Endothelial cell of umbilical vein (primary cell): ENCODE measurements around the gene HOXD10. TPM values are rescaled to one million over a fixed set of nuclear protein-coding genes. Genes with fewer than 3 reads are reported as not detected.

Experiments
- BruUV-seq: library from RNA; stranded (reverse); fragments of 400-500 nt; replicated peaks from 2 replicates; lab custom pipeline; 2021; lab: Mats Ljungman, UMichigan
- CTCF ChIA-PET: fragments of 300-600, 350-600 bp; sonication (Branson Sonifier 250); formaldehyde crosslinking; loops from one replicate; lab custom pipeline; 2021; ENCODE audit warnings: antibody characterized with exemption, inconsistent platforms; lab: Charles Lee
- POLR2A ChIA-PET: fragments of 300-600, 350-600 bp; sonication (Branson Sonifier 250); formaldehyde crosslinking; loops from one replicate; lab custom pipeline; 2021; ENCODE audit warnings: antibody characterized with exemption, inconsistent platforms; lab: Charles Lee
- DNase-seq: peaks from one replicate; pipeline ENCODE4 v3.0.0-alpha.2; 2011; ENCODE audit warnings: low read depth, low spot score
- FAIRE-seq: peaks from 2 replicates; lab custom pipeline; 2011; peaks lifted over from hg19 to GRCh38; lab: Jason Lieb, UNC
- H2AFZ ChIP-seq: 2 replicates; pipeline ENCODE4 v1.6.0; 2012; ENCODE audit warnings: low read depth, low read length, control low read depth, inconsistent platforms
- H3K27ac ChIP-seq: 2 replicates; pipeline ENCODE4 v1.5.1; 2011; ENCODE audit warnings: low read depth, mild to moderate bottlenecking, control low read depth, low read length, moderate library complexity; ENCODE audit not compliant: insufficient read depth
- H3K27me3 ChIP-seq, 2 experiments: 2 replicates each; pipeline versions ENCODE4 v1.6.0 to v1.6.1; 2011; ENCODE audit warnings: low read length in 2 of 2, mixed read lengths in 1 of 2; ENCODE audit not compliant: control insufficient read depth in 2 of 2, insufficient read depth in 2 of 2
- H3K36me3 ChIP-seq, 2 experiments: 2 replicates in 1 of 2; 3 replicates in 1 of 2; pipeline ENCODE4 v1.5.1; 2011; ENCODE audit warnings: low read length in 2 of 2, mild to moderate bottlenecking in 1 of 2, moderate library complexity in 1 of 2; ENCODE audit not compliant: control insufficient read depth in 2 of 2, insufficient read depth in 2 of 2; ENCODE audit errors: extremely low read depth in 1 of 2
- H3K4me1 ChIP-seq: 3 replicates; pipeline ENCODE4 v1.5.1; 2011; ENCODE audit warnings: mild to moderate bottlenecking, low read length; ENCODE audit not compliant: control insufficient read depth, insufficient read depth; ENCODE audit errors: extremely low read depth
- H3K4me2 ChIP-seq: 2 replicates; pipeline ENCODE4 v1.6.1; 2011; ENCODE audit warnings: low read length, control low read depth, mixed read lengths; ENCODE audit not compliant: insufficient read depth
- H3K4me3 ChIP-seq, 3 experiments: fragments of 200-600 bp in 1 of 3; sonication (generic), shearing (Covaris generic) in 1 of 3; replicated peaks in 1 of 3; 2 replicates each; pipeline ENCODE4 v1.5.1; 2011 to 2016; ENCODE audit warnings: control low read depth in 3 of 3, low read length in 3 of 3, mild to moderate bottlenecking in 2 of 3, inconsistent platforms in 1 of 3, low read depth in 1 of 3, moderate library complexity in 1 of 3; ENCODE audit not compliant: insufficient read depth in 1 of 3
- H3K79me2 ChIP-seq: 2 replicates; pipeline ENCODE4 v1.6.0; 2012; ENCODE audit warnings: low read length, inconsistent platforms; ENCODE audit not compliant: control insufficient read depth, insufficient read depth
- H3K9ac ChIP-seq: replicated peaks from 2 replicates; pipeline ENCODE3; 2011; ENCODE audit warnings: low read length, control low read depth; ENCODE audit not compliant: insufficient read depth; ENCODE audit errors: extremely low read depth
- H3K9me1 ChIP-seq: replicated peaks from 3 replicates; pipeline ENCODE4 v1.6.0; 2011; ENCODE audit warnings: mild to moderate bottlenecking, low read length; ENCODE audit not compliant: control insufficient read depth, insufficient read depth; ENCODE audit errors: extremely low read depth
- H3K9me3 ChIP-seq: replicated peaks from 2 replicates; pipeline ENCODE4 v1.5.1; 2012; ENCODE audit warnings: low read length, inconsistent platforms; ENCODE audit not compliant: control insufficient read depth, insufficient read depth
- H4K20me1 ChIP-seq: replicated peaks from 2 replicates; pipeline ENCODE3; 2011; ENCODE audit warnings: mild to moderate bottlenecking, low read length; ENCODE audit not compliant: control insufficient read depth, insufficient read depth; ENCODE audit errors: extremely low read depth
- EZH2 ChIP-seq: IDR thresholded peaks from 2 replicates; pipeline ENCODE4 v1.6.1; 2012; ENCODE audit warnings: borderline replicate concordance, low read depth, mild to moderate bottlenecking, moderate library complexity, low read length, inconsistent platforms; ENCODE audit not compliant: severe bottlenecking
- FOS ChIP-seq: IDR thresholded peaks from 2 replicates; pipeline ENCODE4 v1.6.1; 2011; ENCODE audit warnings: mild to moderate bottlenecking, low read length, moderate library complexity, borderline replicate concordance; ENCODE audit not compliant: insufficient read depth
- GATA2 ChIP-seq: IDR thresholded peaks from 2 replicates; pipeline ENCODE4 v1.7.0; 2011; ENCODE audit warnings: low read depth, mild to moderate bottlenecking, moderate library complexity, mixed read lengths, low read length; ENCODE audit not compliant: insufficient read length, insufficient read depth
- JUN ChIP-seq: IDR thresholded peaks from 2 replicates; pipeline ENCODE4 v1.6.1; 2011; ENCODE audit warnings: borderline replicate concordance, low read depth; ENCODE audit not compliant: insufficient read length, insufficient read depth
- MYC ChIP-seq: IDR thresholded peaks from one replicate; pipeline ENCODE4 v1.6.1; 2011; ENCODE audit warnings: mild to moderate bottlenecking, low read depth, low read length
- POLR2A ChIP-seq: IDR thresholded peaks from 2 replicates; pipeline ENCODE4 v1.6.1; 2012; ENCODE audit warnings: low read depth, mild to moderate bottlenecking, control low read depth, low read length
- POLR2AphosphoS5 ChIP-seq: IDR thresholded peaks from 2 replicates; pipeline ENCODE4 v1.6.1; 2012; ENCODE audit warnings: low read depth, mild to moderate bottlenecking, control low read depth, low read length, moderate library complexity; ENCODE audit not compliant: insufficient read depth
- dilution Hi-C: fragments of 300-500 bp; cut with MboI; formaldehyde crosslinking; loops from one replicate; pipeline ENCODE4 v1.15.0; 2019; ENCODE audit warnings: low sequenced_read_pairs; ENCODE audit not compliant: extremely low pct_ligation_motif_present
- intact Hi-C: fragments of 100-400 bp; cut with micrococcal nuclease; formaldehyde crosslinking; loops from one replicate; pipeline ENCODE4 v1.10.0; 2022
- polyA plus RNA-seq, 4 experiments: library from polyadenylated mRNA; depleted of rRNA in 3 of 4; stranded (reverse) in 3 of 4; unstranded in 1 of 4; fragments of >200 nt; gene quantifications; 2 replicates each; pipeline versions ENCODE4 v1.2.1 to v1.2.3, GENCODE V29; 2011 to 2012; ENCODE audit warnings: missing spikeins in 1 of 4
- total RNA-seq: library from RNA; stranded (reverse); gene quantifications from 2 replicates; pipeline ENCODE4 v1.2.3, GENCODE V29; 2021
- TF ChIP-seq, protein P1 (sequence below): IDR thresholded peaks from 2 replicates; pipeline ENCODE4 v1.6.1; 2011; ENCODE audit not compliant: insufficient read depth, insufficient read length
- TF ChIP-seq, protein P2 (sequence below), 2 donors: IDR thresholded peaks; 1 replicate in 1 of 2; 2 replicates in 1 of 2; pipeline ENCODE4 v1.5.1; 2011; ENCODE audit warnings: low read length in 2 of 2, mild to moderate bottlenecking in 2 of 2, moderate library complexity in 2 of 2, control low read depth in 1 of 2, inconsistent platforms in 1 of 2, low read depth in 1 of 2; ENCODE audit not compliant: insufficient read depth in 1 of 2; ENCODE audit errors: extremely low read depth in 1 of 2

HOXD10 gene
- total and polyA plus RNA-seq, 2 donors (not counting 3 experiments of a cell fraction or from before 2014, with no cell fraction given): not detected

DNA sequence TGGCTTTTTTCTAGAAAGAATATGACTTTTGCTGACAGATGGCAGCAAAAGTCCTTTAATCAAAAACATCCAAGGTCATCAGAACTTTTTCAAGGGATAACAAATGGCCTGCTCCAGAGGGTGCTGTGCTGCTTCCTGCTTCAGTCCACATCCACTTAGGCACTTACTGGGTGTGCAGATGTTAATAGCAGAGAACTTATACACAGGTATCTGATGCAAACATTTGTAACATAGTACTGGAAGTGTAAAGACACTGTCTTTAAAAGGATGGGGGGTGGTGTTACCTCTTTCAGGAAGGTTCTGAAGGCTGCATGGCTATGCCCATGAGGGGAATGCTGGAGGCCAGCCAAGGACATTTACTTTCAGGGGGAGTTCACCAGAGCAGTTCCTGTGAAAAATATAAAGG, 18.5 kb downstream of the HOXD10 start:
- TF ChIP-seq GATA2: no peak
- TF ChIP-seq POLR2A: no peak
- no peak for TF ChIP-seq EZH2
- TF ChIP-seq, protein P1, sequence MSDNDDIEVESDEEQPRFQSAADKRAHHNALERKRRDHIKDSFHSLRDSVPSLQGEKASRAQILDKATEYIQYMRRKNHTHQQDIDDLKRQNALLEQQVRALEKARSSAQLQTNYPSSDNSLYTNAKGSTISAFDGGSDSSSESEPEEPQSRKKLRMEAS: no peak
- TF ChIP-seq, protein P2, sequence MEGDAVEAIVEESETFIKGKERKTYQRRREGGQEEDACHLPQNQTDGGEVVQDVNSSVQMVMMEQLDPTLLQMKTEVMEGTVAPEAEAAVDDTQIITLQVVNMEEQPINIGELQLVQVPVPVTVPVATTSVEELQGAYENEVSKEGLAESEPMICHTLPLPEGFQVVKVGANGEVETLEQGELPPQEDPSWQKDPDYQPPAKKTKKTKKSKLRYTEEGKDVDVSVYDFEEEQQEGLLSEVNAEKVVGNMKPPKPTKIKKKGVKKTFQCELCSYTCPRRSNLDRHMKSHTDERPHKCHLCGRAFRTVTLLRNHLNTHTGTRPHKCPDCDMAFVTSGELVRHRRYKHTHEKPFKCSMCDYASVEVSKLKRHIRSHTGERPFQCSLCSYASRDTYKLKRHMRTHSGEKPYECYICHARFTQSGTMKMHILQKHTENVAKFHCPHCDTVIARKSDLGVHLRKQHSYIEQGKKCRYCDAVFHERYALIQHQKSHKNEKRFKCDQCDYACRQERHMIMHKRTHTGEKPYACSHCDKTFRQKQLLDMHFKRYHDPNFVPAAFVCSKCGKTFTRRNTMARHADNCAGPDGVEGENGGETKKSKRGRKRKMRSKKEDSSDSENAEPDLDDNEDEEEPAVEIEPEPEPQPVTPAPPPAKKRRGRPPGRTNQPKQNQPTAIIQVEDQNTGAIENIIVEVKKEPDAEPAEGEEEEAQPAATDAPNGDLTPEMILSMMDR (IDR thresholded peaks at IDR 0.05; ENCODE audit: extremely low read depth in 1 of 2, insufficient read depth in 1 of 2, low read depth in 1 of 2, low read length in 2 of 2): no peak
- no peak for TF ChIP-seq POLR2AphosphoS5
- no peak for TF ChIP-seq FOS
- no peak for TF ChIP-seq JUN
- no peak for TF ChIP-seq MYC
- H3K27ac ChIP-seq: peak overlapping the region; percentile 86
- H3K79me2 ChIP-seq: peaks cover 54% of the 10 kb centered on the region
- no peaks in the 10 kb centered on the region for H3K27me3 ChIP-seq
- peaks cover 52% of the 10 kb centered on the region for H3K4me1 ChIP-seq
- POLR2A ChIA-PET: no interaction called here
- no peaks in the 10 kb centered on the region for H4K20me1 ChIP-seq
- DNase-seq (peak; percentile 68), FAIRE-seq (peak; percentile 67)
- CTCF ChIA-PET: interaction anchor here (1.6 to 10.1 kb wide), 4 partner anchors 320 to 519 kb away, joined by 5 to 227 read pairs (median 78); no protein-coding TSS in a partner anchor
- no peaks in the 10 kb centered on the region for H3K36me3 ChIP-seq
- dilution Hi-C loops: loop anchor here (25.0 kb wide), 1 partner anchor 502 kb away; no protein-coding TSS in a partner anchor
- H3K4me3 ChIP-seq: no peak overlapping the region
- intact Hi-C loops: no loop called here
- no peak overlapping the region for H3K9ac ChIP-seq
- H3K4me2 ChIP-seq: peak overlapping the region; percentile 99
- no peaks in the 10 kb centered on the region for H3K9me1 ChIP-seq
- no peaks in the 10 kb centered on the region for H3K9me3 ChIP-seq
- no TSS peak for BruUV-seq
- no peak overlapping the region for H2AFZ ChIP-seq
